ENCODE measurements around the gene SYT12. TPM values are rescaled to one million over a fixed set of nuclear protein-coding genes. Genes with fewer than 3 reads are reported as not detected.

The SYT12 gene
- total and polyA plus RNA-seq, 4 donors: 0.12 to 0.25 (median 0.17) TPM; not detected in 1

GRCh38 chr11:67058506-67058905, 35.6 kb downstream of the SYT12 start:
- Histone ChIP-seq H3K9me3 (ENCODE audit: control insufficient read depth in 4 of 4, insufficient read depth in 3 of 4, low read length in 3 of 4) (no peaks in the 10 kb centered on the region), H3K36me3 (ENCODE audit: control insufficient read depth in 4 of 4, insufficient read depth in 4 of 4, low read length in 4 of 4) (no peaks in the 10 kb centered on the region), H3K27me3 (ENCODE audit: control insufficient read depth in 3 of 3, insufficient read depth in 3 of 3, low read length in 2 of 3) (no peaks in the 10 kb centered on the region), H3K4me3 (no peak overlapping the region), H3K9ac (ENCODE audit: insufficient read depth in 1 of 2, low read length in 2 of 2) (no peak overlapping the region), H3K27ac (ENCODE audit: low read depth in 1 of 2, low read length in 1 of 2) (no peak overlapping the region), H3K4me1 (ENCODE audit: control insufficient read depth in 5 of 5, insufficient read depth in 5 of 5, low read length in 5 of 5) (peaks cover 0 to 31% (median 7%) of the 10 kb centered on the region in 5 donors)
- DNase-seq (no peak), ATAC-seq (ENCODE audit: insufficient read depth, low FRiP score) (no peak)
- 93% methylated on average over 8 of the region's 8 CpGs for WGBS, 2 donors
- TF ChIP-seq CTCF (IDR thresholded peaks at IDR 0.05; ENCODE audit: control extremely low read depth, extremely low read depth): no peak

- H3K9ac ChIP-seq (ENCODE audit: insufficient read depth in 1 of 2, low read length in 2 of 2): no peak overlapping the region
- no peak for ATAC-seq (ENCODE audit: insufficient read depth, low FRiP score)
- H3K27me3 ChIP-seq (ENCODE audit: control insufficient read depth in 3 of 3, insufficient read depth in 3 of 3, low read length in 2 of 3): no peaks in the 10 kb centered on the region
- no peaks in the 10 kb centered on the region for H3K36me3 ChIP-seq (ENCODE audit: control insufficient read depth in 4 of 4, insufficient read depth in 4 of 4, low read length in 4 of 4)
- no peak for TF ChIP-seq CTCF (IDR thresholded peaks at IDR 0.05; ENCODE audit: control extremely low read depth, extremely low read depth)
- H3K4me1 ChIP-seq (ENCODE audit: control insufficient read depth in 5 of 5, insufficient read depth in 5 of 5, low read length in 5 of 5): peaks cover 0 to 24% (median 6%) of the 10 kb centered on the region in 5 donors
- H3K27ac ChIP-seq (ENCODE audit: low read depth in 1 of 2, low read length in 1 of 2): no peak overlapping the region
- 86 to 91% methylated on average over 3 of the region's 3 CpGs for WGBS, 2 donors
- H3K9me3 ChIP-seq (ENCODE audit: control insufficient read depth in 4 of 4, insufficient read depth in 3 of 4, low read length in 3 of 4): no peaks in the 10 kb centered on the region
- no peak for DNase-seq
- no peak overlapping the region for H3K4me3 ChIP-seq
Measured at GRCh38 chr11:67059671-67060070, 36.7 kb downstream of the SYT12 start.

GRCh38 chr11:67060111-67060522, 37.2 kb downstream of the SYT12 start:
- Histone ChIP-seq H3K27me3 (ENCODE audit: control insufficient read depth in 3 of 3, insufficient read depth in 3 of 3, low read length in 2 of 3) (no peaks in the 10 kb centered on the region), H3K27ac (ENCODE audit: low read depth in 1 of 2, low read length in 1 of 2) (no peak overlapping the region), H3K36me3 (ENCODE audit: control insufficient read depth in 4 of 4, insufficient read depth in 4 of 4, low read length in 4 of 4) (no peaks in the 10 kb centered on the region), H3K4me3 (no peak overlapping the region), H3K9ac (ENCODE audit: insufficient read depth in 1 of 2, low read length in 2 of 2) (no peak overlapping the region), H3K9me3 (ENCODE audit: control insufficient read depth in 4 of 4, insufficient read depth in 3 of 4, low read length in 3 of 4) (no peaks in the 10 kb centered on the region), H3K4me1 (ENCODE audit: control insufficient read depth in 5 of 5, insufficient read depth in 5 of 5, low read length in 5 of 5) (peaks cover 0 to 19% (median 6%) of the 10 kb centered on the region in 5 donors)
- no peak for DNase-seq
- no peak for ATAC-seq (ENCODE audit: insufficient read depth, low FRiP score)
- 90 to 92% methylated on average over 7 of the region's 7 CpGs for WGBS, 2 donors
- no peak for TF ChIP-seq CTCF (IDR thresholded peaks at IDR 0.05; ENCODE audit: control extremely low read depth, extremely low read depth)

All from lung (tissue), 12 donors.